PC-3 (cell line): Measurements from ENCODE around the gene LRSAM1. TPM values are rescaled to one million over a fixed set of nuclear protein-coding genes. Genes with fewer than 3 reads are reported as not detected.
A peak's percentile ranks its signal among the peaks of the same experiment; 100 is the strongest.

Experiments
- ATAC-seq: fragments of 200-7000 bp; cut with Tn5 transposase; 2 replicates; pipeline ENCODE4 v1.9.1; 2020; ENCODE audit warnings: mild to moderate bottlenecking, moderate library complexity
- BruUV-seq: library from RNA; stranded (reverse); fragments of 400-500 nt; replicated peaks from 2 replicates; lab custom pipeline; 2021; lab: Mats Ljungman, UMichigan
- CTCF ChIA-PET: fragments of 300-600 bp; sonication (Branson Sonifier 250); formaldehyde crosslinking; loops from one replicate; lab custom pipeline; 2022; ENCODE audit warnings: antibody characterized with exemption; lab: Charles Lee
- POLR2A ChIA-PET: fragments of 300-600 bp; sonication (Branson Sonifier 250); formaldehyde crosslinking; loops from one replicate; lab custom pipeline; 2022; ENCODE audit warnings: antibody characterized with exemption; ENCODE audit not compliant: unreplicated experiment; lab: Charles Lee
- DNase-seq: peaks from one replicate; pipeline ENCODE4 v3.0.0-alpha.2; 2015
- H2AFZ ChIP-seq: fragments of 300-600 bp; sonication (generic); 2 replicates; pipeline ENCODE4 v1.6.0; 2016; ENCODE audit warnings: antibody characterized with exemption, low read length
- H3F3A ChIP-seq: fragments of 300-600 bp; sonication (generic); one replicate; pipeline ENCODE4 v1.6.0; 2017; ENCODE audit warnings: antibody characterized with exemption, low read length, control low read depth, mild to moderate bottlenecking; ENCODE audit not compliant: unreplicated experiment
- H3K27ac ChIP-seq: fragments of 300-600 bp; sonication (generic); 2 replicates; pipeline ENCODE4 v1.5.1; 2016; ENCODE audit warnings: mild to moderate bottlenecking, low read length
- H3K27me3 ChIP-seq: fragments of 300-600 bp; sonication (generic); 2 replicates; pipeline ENCODE4 v1.6.1; 2016; ENCODE audit warnings: low read length, mixed read lengths
- H3K36me3 ChIP-seq: fragments of 300-600 bp; sonication (generic); 2 replicates; pipeline ENCODE4 v1.6.1; 2016; ENCODE audit warnings: low read depth, mixed run types, low read length, mixed read lengths
- H3K4me1 ChIP-seq: fragments of 300-600 bp; sonication (generic); 2 replicates; pipeline ENCODE4 v1.5.1; 2016; ENCODE audit warnings: low read length; ENCODE audit not compliant: insufficient read depth
- H3K4me2 ChIP-seq: fragments of 300-600 bp; sonication (generic); 2 replicates; pipeline ENCODE4 v1.6.0; 2016; ENCODE audit warnings: low read length
- H3K4me3 ChIP-seq: fragments of 300-600 bp; sonication (generic); 2 replicates; pipeline ENCODE4 v1.5.1; 2016; ENCODE audit warnings: mild to moderate bottlenecking, low read length, mixed read lengths
- H3K79me2 ChIP-seq: fragments of 300-600 bp; sonication (generic); 2 replicates; pipeline ENCODE4 v1.6.1; 2017; ENCODE audit warnings: low read length, mixed read lengths
- H3K9ac ChIP-seq: fragments of 300-600 bp; sonication (generic); 2 replicates; pipeline ENCODE4 v1.6.0; 2016; ENCODE audit warnings: mild to moderate bottlenecking, low read length
- H3K9me2 ChIP-seq: fragments of 300-600 bp; sonication (generic); replicated peaks from 2 replicates; pipeline ENCODE4 v1.6.1; 2016; ENCODE audit warnings: mixed run types, low read length, mixed read lengths
- H3K9me3 ChIP-seq: fragments of 300-600 bp; sonication (generic); 2 replicates; pipeline ENCODE4 v1.6.1; 2016; ENCODE audit warnings: low read length, mixed read lengths
- H4K20me1 ChIP-seq: fragments of 300-600 bp; sonication (generic); 2 replicates; pipeline ENCODE4 v1.6.1; 2016; ENCODE audit warnings: low read length, mixed read lengths
- CTCF ChIP-seq: fragments of 300-600 bp; sonication (generic); conservative IDR thresholded peaks from 2 replicates; pipeline ENCODE4 v1.5.1; 2017; ENCODE audit warnings: antibody characterized with exemption, low read depth, mild to moderate bottlenecking, low read length
- EZH2 ChIP-seq: fragments of 300-600 bp; sonication (generic); IDR thresholded peaks from one replicate; pipeline ENCODE4 v1.6.1; 2017; ENCODE audit warnings: antibody characterized with exemption, mild to moderate bottlenecking, low read length; ENCODE audit not compliant: unreplicated experiment
- EZH2phosphoT487 ChIP-seq: fragments of 300-600 bp; sonication (generic); IDR thresholded peaks from 2 replicates; pipeline ENCODE4 v1.6.1; 2018; ENCODE audit warnings: mild to moderate bottlenecking, antibody characterized with exemption, low read length, borderline replicate concordance
- intact Hi-C: fragments of 100-400 bp; cut with micrococcal nuclease; formaldehyde crosslinking; loops from 2 replicates; pipeline ENCODE4 v1.9.0; 2023
- total RNA-seq: library from RNA; depleted of rRNA; stranded (reverse); fragments of >200 nt; gene quantifications from 2 replicates; pipeline ENCODE4 v1.2.3, GENCODE V29; 2014

LRSAM1 gene
- total RNA-seq, 1 experiment from 2014 or later = 9.6 TPM

- Histone ChIP-seq H3K9me2 (no peaks in the 10 kb centered on the region), H3K4me1 (peaks cover 17% of the 10 kb centered on the region; the same call in 1 of the 2 replicates), H3K4me3 (no peak overlapping the region), H2AFZ (no peak overlapping the region), H3K36me3 (peaks cover 2% of the 10 kb centered on the region), H3K79me2 (peaks cover 37% of the 10 kb centered on the region), H3F3A (no peaks in the 10 kb centered on the region), H3K4me2 (no peak overlapping the region), H3K9me3 (no peaks in the 10 kb centered on the region), H3K27me3 (no peaks in the 10 kb centered on the region), H3K27ac (no peak overlapping the region), H3K9ac (no peak overlapping the region), H4K20me1 (no peaks in the 10 kb centered on the region)
- ChIA-PET POLR2A (no interaction called here), CTCF (no interaction called here)
- no TSS peak for BruUV-seq
- intact Hi-C loops = no loop called here
- DNase-seq (no peak), ATAC-seq (no peak)
- TF ChIP-seq EZH2phosphoT487 (no peak), CTCF (no peak), EZH2 (no peak)
Observed at GRCh38 chr9:127428348-127428747, 23.0 kb upstream of the LRSAM1 start.

DNA sequence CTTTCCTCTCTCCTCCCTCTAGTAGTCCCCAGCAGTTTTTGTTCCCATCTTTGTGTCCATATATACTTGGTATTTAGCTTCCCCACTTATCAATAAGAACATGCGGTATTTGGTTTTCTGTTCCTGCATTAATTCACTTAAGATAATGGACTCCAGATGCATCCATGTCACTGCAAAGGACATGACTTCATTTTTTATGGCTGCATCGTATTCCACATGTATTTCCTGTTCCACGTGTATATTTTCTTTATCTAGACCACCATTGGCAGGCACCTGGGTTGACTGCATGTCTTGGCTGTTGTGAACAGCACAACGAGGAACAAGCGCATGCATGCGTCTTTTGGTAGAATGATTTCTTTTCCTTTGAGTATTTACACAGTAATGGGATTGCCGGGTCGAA lies 20.9 kb upstream of the LRSAM1 start:
- intact Hi-C loops = no loop called here
- DNase-seq (no peak), ATAC-seq (no peak)
- H3K27me3 ChIP-seq = no peaks in the 10 kb centered on the region
- H3K4me3 ChIP-seq = no peak overlapping the region
- ChIA-PET CTCF (no interaction called here), POLR2A (no interaction called here)
- H2AFZ ChIP-seq = no peak overlapping the region
- H3K9me3 ChIP-seq = no peaks in the 10 kb centered on the region
- no peaks in the 10 kb centered on the region for H3K9me2 ChIP-seq
- peaks cover 20% of the 10 kb centered on the region for H3K79me2 ChIP-seq
- no TSS peak for BruUV-seq
- H3K9ac ChIP-seq = no peak overlapping the region
- TF ChIP-seq EZH2 (no peak), CTCF (no peak), EZH2phosphoT487 (no peak)
- no peaks in the 10 kb centered on the region for H4K20me1 ChIP-seq
- H3F3A ChIP-seq = no peaks in the 10 kb centered on the region
- no peak overlapping the region for H3K4me2 ChIP-seq
- peaks cover 2% of the 10 kb centered on the region for H3K36me3 ChIP-seq
- no peak overlapping the region for H3K27ac ChIP-seq
- peaks cover 12% of the 10 kb centered on the region; the same call in 1 of the 2 replicates for H3K4me1 ChIP-seq

DNA sequence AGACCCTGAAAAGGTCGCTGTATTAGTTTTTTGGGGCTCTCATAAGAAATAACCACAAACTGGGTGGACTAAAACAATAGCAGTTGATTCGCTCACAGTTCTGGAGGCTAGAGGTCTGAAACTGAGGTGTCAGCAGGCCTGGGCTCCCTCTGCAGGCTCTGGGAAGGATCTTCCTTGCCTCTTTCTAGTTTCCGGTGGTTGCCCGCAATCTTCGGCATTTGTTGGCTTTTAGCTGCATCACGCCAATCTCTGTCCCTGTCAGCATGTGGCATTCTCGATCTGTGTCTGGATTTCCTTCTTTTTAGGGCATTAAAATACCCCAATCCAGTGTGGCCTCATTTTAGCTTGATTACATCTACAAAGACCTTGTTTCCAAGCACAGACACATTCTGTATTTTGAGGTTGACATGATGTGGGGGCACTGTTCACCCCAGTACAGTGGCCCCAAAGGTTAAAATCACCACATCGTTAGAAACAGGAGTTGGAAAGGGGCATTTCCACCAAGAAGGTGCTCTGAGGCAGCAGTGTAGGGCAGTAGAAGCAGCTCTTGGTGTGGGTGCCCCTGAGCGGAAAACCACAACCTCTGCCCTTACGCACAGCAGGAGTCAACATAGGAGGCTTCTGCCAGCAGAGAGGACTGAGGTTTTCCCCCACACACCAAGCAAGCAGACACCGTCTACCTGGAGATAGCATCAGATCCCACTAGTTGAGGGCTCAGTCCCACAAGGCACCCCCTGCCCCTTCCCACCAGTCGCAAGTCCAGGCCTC lies 13.6 kb upstream of the LRSAM1 start:
- Histone ChIP-seq H4K20me1 (no peaks in the 10 kb centered on the region), H2AFZ (no peak overlapping the region), H3K36me3 (peaks cover 2% of the 10 kb centered on the region; the same call in 1 of the 2 replicates), H3K27ac (no peak overlapping the region), H3K4me3 (no peak overlapping the region), H3K9me2 (no peaks in the 10 kb centered on the region), H3K9me3 (no peaks in the 10 kb centered on the region), H3K9ac (no peak overlapping the region), H3K27me3 (no peaks in the 10 kb centered on the region), H3K4me2 (no peak overlapping the region), H3F3A (no peaks in the 10 kb centered on the region), H3K79me2 (no peaks in the 10 kb centered on the region), H3K4me1 (no peaks in the 10 kb centered on the region)
- ChIA-PET POLR2A (no interaction called here), CTCF (interaction anchor here (0.7 kb wide), 1 partner anchor 147 kb away, joined by 4 read pairs; no protein-coding TSS in a partner anchor)
- no peak for DNase-seq
- no TSS peak for BruUV-seq
- ATAC-seq = no peak
- intact Hi-C loops = no loop called here
- TF ChIP-seq EZH2 (no peak), CTCF (peak; percentile 39; the same call in 1 of the 2 replicates)
